NCI-H2196 (cell line): ENCODE data around the gene WNT2.
"Not testable (repeated sequence)": the region's sequence is repeated elsewhere in the genome, so short reads cannot be mapped to it uniquely, and the experiment has no call there.

Experiments used
- DNase-seq: peaks from one replicate; lab custom pipeline; 2025; ENCODE audit not compliant: unreplicated experiment; lab: John Stamatoyannopoulos, UW

The WNT2 gene

GRCh38 chr7:117308891-117309290 lies 14.0 kb downstream of the WNT2 start:
- DNase-seq, result no peak

- DNase-seq, result no peak
These were observed 20.5 kb downstream of the WNT2 start for GRCh38 chr7:117302396-117302795.

GRCh38 chr7:117300506-117300905 lies 22.4 kb downstream of the WNT2 start:
- not testable (repeated sequence) for DNase-seq

- no peak for DNase-seq
These were observed 25.3 kb downstream of the WNT2 start for GRCh38 chr7:117297606-117298005.

GRCh38 chr7:117296066-117296465 lies 26.8 kb downstream of the WNT2 start:
- no peak for DNase-seq

- DNase-seq, result no peak
These were observed 37.0 kb downstream of the WNT2 start for GRCh38 chr7:117285826-117286225.

- DNase-seq, result no peak
These were observed 38.2 kb downstream of the WNT2 start for GRCh38 chr7:117284692-117285091.

- DNase-seq, result no peak
These were observed 39.1 kb downstream of the WNT2 start for GRCh38 chr7:117283779-117284178.

GRCh38 chr7:117283371-117283770 lies 39.5 kb downstream of the WNT2 start:
- no peak for DNase-seq

- no peak for DNase-seq
These were observed 40.5 kb downstream of the WNT2 start for GRCh38 chr7:117282239-117282812.

- no peak for DNase-seq
These were observed 41.3 kb downstream of the WNT2 start for GRCh38 chr7:117281562-117281961.

- no peak for DNase-seq
These were observed 42.8 kb downstream of the WNT2 start for GRCh38 chr7:117279931-117280557.

GRCh38 chr7:117279203-117279602 lies 43.7 kb downstream of the WNT2 start:
- no peak for DNase-seq

GRCh38 chr7:117278040-117278439 lies 44.8 kb downstream of the WNT2 start:
- no peak for DNase-seq

- DNase-seq, result no peak
These were observed 45.3 kb downstream of the WNT2 start for GRCh38 chr7:117277576-117277975.

GRCh38 chr7:117274951-117275350 lies 47.9 kb downstream of the WNT2 start:
- no peak for DNase-seq

- no peak for DNase-seq
These were observed 49.0 kb downstream of the WNT2 start for GRCh38 chr7:117273814-117274225.

GRCh38 chr7:117273325-117273724 lies 49.5 kb downstream of the WNT2 start:
- no peak for DNase-seq

GRCh38 chr7:117272017-117272759 lies 50.7 kb downstream of the WNT2 start:
- no peak for DNase-seq

GRCh38 chr7:117271566-117271965 lies 51.3 kb downstream of the WNT2 start:
- no peak for DNase-seq

GRCh38 chr7:117270371-117270770 lies 52.5 kb downstream of the WNT2 start:
- DNase-seq, result no peak

- DNase-seq, result no peak
These were observed 53.0 kb downstream of the WNT2 start for GRCh38 chr7:117269886-117270285.
